NCI-H2029 treated with DMSO at 0.1 percent for 48 hours (cell line): Measurements from ENCODE around the gene TTLL5.

Source experiments
- DNase-seq: peaks from one replicate; lab custom pipeline; 2025; lab: John Stamatoyannopoulos, UW

Gene TTLL5

GRCh38 chr14:75804570-75805275 is 143.7 kb downstream of the TTLL5 start:
- no peak for DNase-seq

- no peak for DNase-seq
Measured at GRCh38 chr14:75805646-75806045, 144.6 kb downstream of the TTLL5 start.

- DNase-seq: no peak
Measured at GRCh38 chr14:75806352-75806832, 145.3 kb downstream of the TTLL5 start.

- no peak for DNase-seq
Measured at GRCh38 chr14:75807667-75808360, 146.8 kb downstream of the TTLL5 start.

GRCh38 chr14:75811136-75811829 is 150.2 kb downstream of the TTLL5 start:
- DNase-seq: no peak

DNA sequence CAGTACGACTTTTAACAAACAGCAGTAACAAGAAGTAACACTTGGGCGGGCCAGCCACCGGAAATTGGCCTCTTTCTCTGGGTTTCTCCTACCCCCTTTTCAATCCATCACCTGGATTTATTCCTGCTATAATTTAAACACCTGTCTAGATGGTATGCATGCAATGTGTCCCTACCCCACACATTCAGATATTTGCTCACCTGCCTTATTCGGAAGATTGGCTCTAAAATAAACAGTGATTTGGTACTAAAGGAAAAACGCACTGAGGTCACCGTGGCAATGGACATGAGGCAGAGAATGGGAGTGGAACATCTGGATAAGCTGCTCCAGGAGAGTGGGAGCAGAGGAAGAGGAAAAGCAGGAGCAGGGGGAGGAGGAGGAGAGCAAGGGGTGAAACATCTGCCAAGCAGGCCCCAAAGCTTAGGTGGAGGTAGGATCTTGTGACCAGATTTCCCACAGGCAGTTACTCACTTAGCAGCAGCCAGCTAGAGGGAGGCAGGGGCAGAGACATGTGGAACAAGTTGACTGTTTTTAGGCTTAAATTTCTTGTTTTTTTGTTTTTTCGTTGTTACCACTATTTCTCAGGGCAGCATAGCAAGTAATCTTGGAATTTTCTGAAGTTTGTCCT is 150.9 kb downstream of the TTLL5 start:
- DNase-seq: peak; percentile 46

DNA sequence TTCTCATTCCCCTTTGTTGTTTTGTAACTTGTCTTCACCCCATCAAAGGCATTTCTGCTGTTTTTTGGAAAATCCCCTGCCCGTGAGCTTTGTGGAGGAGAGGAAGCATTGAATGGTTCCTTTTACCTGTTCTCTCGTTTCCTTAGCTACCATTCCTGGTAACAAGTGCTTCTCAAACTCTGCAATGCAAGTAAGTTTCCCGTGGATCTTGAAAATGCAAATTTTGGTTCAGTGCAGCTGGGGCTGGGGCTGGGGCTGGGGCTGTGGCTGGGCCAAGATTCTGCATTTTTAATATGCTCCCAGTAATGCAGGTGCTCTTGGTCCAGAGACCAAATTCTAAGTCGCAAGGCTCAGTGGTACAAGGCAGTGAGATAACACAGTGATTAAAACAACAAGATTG is 151.6 kb downstream of the TTLL5 start:
- DNase-seq: no peak

GRCh38 chr14:75820761-75821160 is 159.7 kb downstream of the TTLL5 start:
- DNase-seq: no peak

DNA sequence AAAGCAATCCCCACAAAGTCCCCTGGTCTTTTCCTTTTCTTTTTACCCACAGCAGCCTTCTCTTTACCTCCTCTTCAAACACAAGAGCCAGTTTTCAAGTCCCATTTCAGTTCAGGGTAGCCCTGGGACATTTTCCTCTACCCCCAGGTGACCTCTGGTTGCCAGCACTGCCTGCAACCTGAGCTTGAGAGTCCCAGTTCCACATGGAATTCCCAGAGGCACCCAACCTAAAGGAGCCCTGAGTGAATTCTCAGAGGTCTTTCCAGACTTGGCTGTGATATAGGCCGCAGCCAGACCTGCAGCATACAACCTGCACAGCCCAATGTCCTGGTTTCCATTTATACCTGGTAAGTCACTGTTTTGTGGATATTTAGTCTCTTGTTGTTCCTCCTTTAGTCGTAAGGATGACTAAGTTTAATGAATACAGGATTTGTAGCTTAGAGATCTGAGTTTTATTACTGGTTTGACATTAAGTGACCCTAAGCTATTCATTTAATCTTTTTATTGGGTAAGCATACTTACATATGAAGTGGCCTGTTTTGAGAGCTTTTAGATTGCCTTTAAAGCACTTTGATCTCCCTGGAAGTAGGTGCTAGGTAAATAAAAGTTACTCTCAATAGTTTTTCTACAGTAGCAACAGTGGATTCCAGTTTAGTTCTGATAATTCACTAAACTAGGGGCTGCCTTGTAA is 160.9 kb downstream of the TTLL5 start:
- no peak for DNase-seq

DNA sequence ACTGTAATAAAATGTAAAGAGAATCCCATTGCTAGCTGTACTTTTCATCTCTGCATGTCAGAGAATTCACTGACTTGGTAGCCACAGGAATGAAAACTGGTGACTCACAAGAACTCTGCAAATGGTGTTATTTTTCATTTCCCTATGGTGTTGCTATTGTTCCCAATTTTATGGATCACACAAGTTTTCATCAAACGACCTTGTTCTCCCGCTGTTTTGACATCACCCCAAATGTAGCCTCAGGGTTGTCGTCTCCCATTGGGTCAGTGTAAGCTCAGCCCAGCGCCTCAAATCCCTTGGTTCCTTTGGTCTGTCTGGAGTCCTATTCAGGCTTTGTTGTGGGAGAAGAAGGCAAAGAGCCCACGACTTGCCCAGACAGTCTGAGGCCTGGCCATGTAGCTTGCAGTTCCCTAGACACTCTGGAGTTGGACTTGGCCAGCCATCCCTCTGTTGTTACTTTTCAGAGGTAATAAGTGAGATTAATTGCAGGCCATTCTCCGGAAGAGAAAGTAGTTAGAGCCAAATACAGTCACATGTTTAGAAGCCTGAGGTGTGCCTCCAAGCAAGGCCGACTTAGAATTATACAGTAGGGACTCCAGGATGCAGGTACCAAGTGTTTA is 161.6 kb downstream of the TTLL5 start:
- DNase-seq: no peak

DNA sequence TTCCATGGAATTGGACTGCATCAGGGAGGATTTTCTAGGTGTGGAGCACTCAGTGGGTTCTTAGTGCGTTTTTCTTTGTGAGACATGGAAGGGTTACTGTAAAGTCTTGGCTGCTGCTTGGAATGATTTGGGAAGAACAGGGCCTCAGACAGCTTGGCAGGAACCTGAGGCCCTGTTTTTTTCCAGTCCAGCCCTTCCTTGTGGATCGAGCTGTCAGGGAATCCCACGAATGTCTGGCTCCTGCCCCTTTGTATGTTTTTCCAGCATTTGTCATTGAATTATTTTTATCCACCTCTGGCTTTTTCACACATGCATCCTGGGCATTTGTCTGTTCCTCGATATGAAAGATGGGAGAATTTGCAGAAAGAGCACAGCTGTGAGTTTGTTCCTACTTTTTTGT is 162.3 kb downstream of the TTLL5 start:
- DNase-seq: no peak

GRCh38 chr14:75824318-75824717 is 163.3 kb downstream of the TTLL5 start:
- no peak for DNase-seq

DNA sequence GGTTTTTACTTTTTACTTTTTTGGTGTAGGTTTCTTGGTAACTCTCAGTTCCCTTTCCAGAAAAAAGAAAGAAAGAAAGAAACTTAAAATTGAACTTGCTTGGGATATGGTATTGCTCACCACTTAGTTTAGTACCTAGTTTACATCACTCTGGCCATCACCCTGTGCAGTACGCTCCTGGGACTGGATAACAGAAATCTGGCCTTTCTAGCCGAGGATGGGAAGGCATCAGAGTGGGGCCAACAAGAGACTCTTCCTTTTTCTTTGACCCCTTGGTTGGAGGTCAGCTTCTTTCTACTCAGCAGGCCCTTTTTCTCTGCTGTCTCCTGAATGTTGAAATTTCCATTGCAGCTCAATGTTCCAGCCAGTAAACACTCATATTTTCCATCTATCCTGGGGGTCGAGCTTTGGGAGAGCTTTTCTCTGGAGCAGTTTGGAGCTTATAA is 164.1 kb downstream of the TTLL5 start:
- DNase-seq: no peak

DNA sequence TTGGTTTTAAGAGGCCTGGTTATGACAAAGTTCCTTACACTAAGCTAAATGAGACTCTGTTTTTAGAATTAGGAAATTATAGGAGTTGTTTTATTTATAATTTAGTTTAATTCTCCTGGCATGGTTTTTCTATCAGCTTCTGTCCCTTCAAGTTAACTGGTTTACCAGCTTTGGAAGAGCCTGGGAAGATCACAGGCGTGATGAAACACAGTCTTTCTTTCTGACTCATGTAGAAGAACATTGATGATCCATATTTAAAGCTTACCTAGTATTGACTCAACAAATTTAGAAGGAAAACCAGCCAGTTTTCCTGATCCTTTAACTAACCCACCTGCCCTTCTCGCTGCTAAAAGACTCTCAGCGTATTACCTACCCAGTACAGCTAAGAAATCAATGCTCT is 165.6 kb downstream of the TTLL5 start:
- no peak for DNase-seq

DNA sequence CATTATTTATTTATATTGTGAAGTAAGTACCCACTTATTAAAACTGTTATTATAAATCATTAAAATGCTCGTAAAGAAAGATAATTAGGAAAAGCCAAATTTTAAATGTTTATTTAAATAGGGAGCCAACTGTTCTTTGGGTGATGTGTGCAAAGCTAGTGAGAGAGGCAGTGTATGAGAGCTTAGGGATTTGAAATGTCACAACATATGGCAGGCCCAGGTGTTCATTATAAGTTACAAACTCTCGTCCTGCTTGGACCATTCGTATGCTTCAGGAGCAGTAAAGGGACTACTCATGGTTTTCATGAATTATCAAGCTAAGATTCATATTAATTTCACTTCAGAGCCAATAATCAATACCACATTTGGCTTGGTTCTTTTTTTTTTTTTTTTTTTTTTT is 166.3 kb downstream of the TTLL5 start:
- DNase-seq: no peak

- no peak for DNase-seq
Measured at GRCh38 chr14:75829316-75829715, 168.3 kb downstream of the TTLL5 start.

DNA sequence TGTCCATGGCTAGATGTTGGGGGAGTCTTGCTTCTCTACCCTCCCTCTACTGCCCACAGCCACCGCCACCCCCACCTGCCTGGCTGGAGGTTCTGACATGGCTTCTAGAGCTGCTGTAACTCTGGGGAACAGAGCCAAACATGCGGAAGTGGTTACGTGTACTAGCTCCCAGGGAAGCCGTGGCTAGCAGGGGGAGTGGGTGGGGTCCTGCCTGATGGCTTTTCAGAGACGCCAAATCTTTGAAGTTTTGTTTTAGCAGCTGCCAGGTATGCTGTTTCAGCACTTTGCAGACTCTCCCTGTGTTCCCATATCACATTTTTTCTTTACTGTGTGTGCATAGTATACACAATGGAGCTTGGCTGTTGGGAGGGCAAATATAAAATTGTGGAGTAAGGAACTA is 170.4 kb downstream of the TTLL5 start:
- peak; percentile 11 for DNase-seq

DNA sequence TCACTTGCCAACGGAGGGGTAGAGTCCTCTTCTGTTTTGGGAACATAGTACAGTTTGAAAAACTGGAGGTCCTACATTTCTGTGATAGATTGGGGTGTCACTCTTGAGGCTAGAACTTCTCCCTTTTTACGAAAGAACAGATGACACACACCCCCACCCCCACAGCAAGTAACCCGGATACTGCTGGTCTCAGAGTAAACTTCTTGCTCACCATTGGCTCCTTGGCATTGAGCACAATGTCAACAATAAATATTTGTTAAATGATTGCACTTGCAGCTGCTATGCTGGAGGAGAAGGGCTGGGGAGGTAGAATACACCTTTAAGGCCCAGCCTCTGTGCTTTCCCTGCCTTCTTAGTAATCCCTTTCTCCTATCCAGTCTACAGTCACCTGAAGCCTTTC is 170.9 kb downstream of the TTLL5 start:
- DNase-seq: no peak

DNA sequence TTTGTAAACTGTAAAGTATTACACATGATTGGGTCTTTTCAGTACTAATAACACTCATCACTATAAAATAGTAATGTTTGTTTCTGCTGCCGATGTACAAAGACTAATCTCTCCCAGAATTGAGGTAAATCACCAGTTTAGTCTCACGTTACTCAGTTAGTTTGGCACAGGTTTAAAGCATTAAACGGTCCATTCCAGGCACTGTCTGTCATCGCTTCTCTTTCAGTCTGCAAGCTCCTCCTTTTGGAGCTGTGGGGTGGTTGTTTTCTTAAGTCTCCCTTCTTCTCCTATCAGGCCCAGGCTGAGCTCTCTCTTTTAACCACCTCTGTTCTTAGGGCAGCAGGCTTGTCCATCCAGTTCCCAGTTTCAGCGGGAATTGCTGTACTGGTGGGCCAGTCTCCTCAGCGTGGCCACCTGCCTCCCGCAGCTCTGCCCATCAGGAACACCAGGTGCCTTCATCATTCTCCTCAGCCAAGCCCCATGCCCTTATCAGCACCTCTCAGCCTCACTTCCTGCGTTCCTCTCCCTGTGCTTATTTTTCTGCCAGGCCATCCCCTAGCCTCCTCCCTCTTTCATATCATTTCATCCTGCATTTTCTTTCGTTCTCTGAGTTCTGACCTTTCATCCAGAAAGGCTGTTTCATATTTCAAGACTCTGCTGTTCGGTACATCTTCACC is 171.7 kb downstream of the TTLL5 start:
- DNase-seq: no peak

GRCh38 chr14:75833326-75834020 is 172.4 kb downstream of the TTLL5 start:
- DNase-seq: no peak
